OCI-LY3 (cell line): Measurements from ENCODE around the gene ANKDD1A.

Source experiments
- H2AFZ ChIP-seq: fragments of 200-600, 300-600 bp; shearing (Covaris generic); 2 replicates; pipeline ENCODE4 v1.6.0; 2014; ENCODE audit warnings: antibody characterized with exemption, low read depth, low read length
- H3K27ac ChIP-seq: fragments of 200-600, 300-600 bp; sonication (generic); 2 replicates; pipeline ENCODE4 v1.5.1; 2014; ENCODE audit warnings: mild to moderate bottlenecking, low read length, moderate library complexity, mixed read lengths
- H3K27me3 ChIP-seq: fragments of 200-600, 300-600 bp; sonication (generic); 2 replicates; pipeline ENCODE4 v1.6.1; 2014; ENCODE audit warnings: low read depth, low read length, mixed read lengths
- H3K36me3 ChIP-seq: fragments of 200-600, 300-600 bp; sonication (generic); replicated peaks from 2 replicates; pipeline ENCODE3; 2014; ENCODE audit warnings: low read depth, low read length, mixed read lengths
- H3K4me1 ChIP-seq: fragments of 300-600, 200-600 bp; sonication (generic); 2 replicates; pipeline ENCODE4 v1.6.1; 2014; ENCODE audit warnings: low read length, mixed read lengths
- H3K4me2 ChIP-seq: fragments of 200-600, 300-600 bp; sonication (generic); 2 replicates; pipeline ENCODE4 v1.6.1; 2014; ENCODE audit warnings: low read length, mixed read lengths
- H3K4me3 ChIP-seq: fragments of 300-600, 200-600 bp; sonication (generic); 2 replicates; pipeline ENCODE4 v1.5.1; 2014; ENCODE audit warnings: antibody characterized with exemption, mild to moderate bottlenecking, low read length, moderate library complexity
- H3K79me2 ChIP-seq: fragments of 300-600, 200-600 bp; shearing (Covaris generic); 2 replicates; pipeline ENCODE4 v1.6.1; 2014; ENCODE audit warnings: mild to moderate bottlenecking, low read length, mixed read lengths
- H3K9ac ChIP-seq: fragments of 300-600, 200-600 bp; shearing (Covaris generic); 2 replicates; pipeline ENCODE4 v1.6.0; 2014; ENCODE audit warnings: mild to moderate bottlenecking, low read length, moderate library complexity
- H3K9me3 ChIP-seq: fragments of 200-600, 300-600 bp; shearing (Covaris generic); 2 replicates; pipeline ENCODE4 v1.6.1; 2014; ENCODE audit warnings: low read length, mixed read lengths; ENCODE audit not compliant: insufficient read depth
- H4K20me1 ChIP-seq: fragments of 200-600, 300-600 bp; sonication (generic); 2 replicates; pipeline ENCODE4 v1.6.1; 2016; ENCODE audit warnings: low read length, mixed read lengths; ENCODE audit not compliant: insufficient read depth
- EZH2phosphoT487 ChIP-seq: fragments of 200-600 bp; shearing (Covaris generic); IDR thresholded peaks from 2 replicates; pipeline ENCODE4 v1.6.1; 2018; ENCODE audit warnings: antibody characterized with exemption, mixed run types, low read depth
- TF ChIP-seq, protein P1 (sequence below): fragments of 200-600, 300-600 bp; sonication (generic); IDR thresholded peaks from 2 replicates; pipeline ENCODE4 v1.5.1; 2014; ENCODE audit warnings: antibody characterized with exemption, low read length, low read depth

Gene ANKDD1A

DNA sequence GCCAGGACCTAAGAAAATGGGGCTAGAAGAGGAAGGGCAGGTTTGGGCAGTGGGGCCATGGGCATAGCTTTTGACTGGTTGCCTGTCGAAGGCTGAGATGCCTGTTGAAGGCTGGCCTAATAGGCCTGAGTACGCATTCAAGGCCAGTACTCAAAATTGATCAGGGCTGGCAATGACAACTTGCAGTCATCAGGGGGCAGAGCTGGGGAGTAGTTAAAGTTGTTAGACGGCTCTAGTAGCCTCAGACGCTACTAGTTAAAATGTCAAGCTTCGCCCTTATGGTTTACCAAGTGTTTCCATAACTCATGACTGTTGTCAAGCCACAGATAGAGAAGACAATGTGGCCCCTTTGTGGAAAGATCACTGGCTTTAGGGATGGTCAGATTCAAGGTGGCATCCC, 49.3 kb downstream of the ANKDD1A start:
- Histone ChIP-seq H3K4me1 (no peaks in the 10 kb centered on the region), H2AFZ (no peak overlapping the region), H3K9me3 (no peaks in the 10 kb centered on the region), H3K4me2 (no peak overlapping the region), H3K4me3 (no peak overlapping the region), H3K36me3 (peaks cover 69% of the 10 kb centered on the region), H3K27ac (no peak overlapping the region), H4K20me1 (no peaks in the 10 kb centered on the region), H3K27me3 (no peaks in the 10 kb centered on the region), H3K79me2 (no peaks in the 10 kb centered on the region), H3K9ac (no peak overlapping the region)
- TF ChIP-seq EZH2phosphoT487, result no peak
- TF ChIP-seq, protein P1, sequence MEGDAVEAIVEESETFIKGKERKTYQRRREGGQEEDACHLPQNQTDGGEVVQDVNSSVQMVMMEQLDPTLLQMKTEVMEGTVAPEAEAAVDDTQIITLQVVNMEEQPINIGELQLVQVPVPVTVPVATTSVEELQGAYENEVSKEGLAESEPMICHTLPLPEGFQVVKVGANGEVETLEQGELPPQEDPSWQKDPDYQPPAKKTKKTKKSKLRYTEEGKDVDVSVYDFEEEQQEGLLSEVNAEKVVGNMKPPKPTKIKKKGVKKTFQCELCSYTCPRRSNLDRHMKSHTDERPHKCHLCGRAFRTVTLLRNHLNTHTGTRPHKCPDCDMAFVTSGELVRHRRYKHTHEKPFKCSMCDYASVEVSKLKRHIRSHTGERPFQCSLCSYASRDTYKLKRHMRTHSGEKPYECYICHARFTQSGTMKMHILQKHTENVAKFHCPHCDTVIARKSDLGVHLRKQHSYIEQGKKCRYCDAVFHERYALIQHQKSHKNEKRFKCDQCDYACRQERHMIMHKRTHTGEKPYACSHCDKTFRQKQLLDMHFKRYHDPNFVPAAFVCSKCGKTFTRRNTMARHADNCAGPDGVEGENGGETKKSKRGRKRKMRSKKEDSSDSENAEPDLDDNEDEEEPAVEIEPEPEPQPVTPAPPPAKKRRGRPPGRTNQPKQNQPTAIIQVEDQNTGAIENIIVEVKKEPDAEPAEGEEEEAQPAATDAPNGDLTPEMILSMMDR, result 0 out of 2 replicates have a peak, but pooled peaks have one; percentile 6

- no peak overlapping the region for H3K27ac ChIP-seq
- no peaks in the 10 kb centered on the region for H4K20me1 ChIP-seq
- H3K4me1 ChIP-seq, result no peaks in the 10 kb centered on the region
- TF ChIP-seq, protein P1, result no peak
- no peak for TF ChIP-seq EZH2phosphoT487
- H3K4me2 ChIP-seq, result no peak overlapping the region
- H3K36me3 ChIP-seq, result peaks cover 50% of the 10 kb centered on the region
- H2AFZ ChIP-seq, result no peak overlapping the region
- H3K9me3 ChIP-seq, result no peaks in the 10 kb centered on the region
- no peaks in the 10 kb centered on the region for H3K79me2 ChIP-seq
- H3K9ac ChIP-seq, result no peak overlapping the region
- no peaks in the 10 kb centered on the region for H3K27me3 ChIP-seq
- no peak overlapping the region for H3K4me3 ChIP-seq
These were observed 57.7 kb downstream of the ANKDD1A start for GRCh38 chr15:64969401-64969800.

GRCh38 chr15:64970698-64971097, 59.0 kb downstream of the ANKDD1A start:
- no peaks in the 10 kb centered on the region for H3K27me3 ChIP-seq
- no peak for TF ChIP-seq EZH2phosphoT487
- TF ChIP-seq, protein P1, result no peak
- H4K20me1 ChIP-seq, result no peaks in the 10 kb centered on the region
- no peak overlapping the region for H3K4me3 ChIP-seq
- H3K27ac ChIP-seq, result no peak overlapping the region
- no peak overlapping the region for H3K4me2 ChIP-seq
- no peak overlapping the region for H3K9ac ChIP-seq
- no peaks in the 10 kb centered on the region for H3K4me1 ChIP-seq
- H3K79me2 ChIP-seq, result no peaks in the 10 kb centered on the region
- H3K36me3 ChIP-seq, result peaks cover 46% of the 10 kb centered on the region
- H2AFZ ChIP-seq, result no peak overlapping the region
- H3K9me3 ChIP-seq, result no peaks in the 10 kb centered on the region

- Histone ChIP-seq H3K9me3 (no peaks in the 10 kb centered on the region), H2AFZ (no peak overlapping the region), H3K4me3 (no peak overlapping the region), H3K9ac (no peak overlapping the region), H3K79me2 (no peaks in the 10 kb centered on the region), H3K4me2 (no peak overlapping the region), H3K4me1 (no peaks in the 10 kb centered on the region), H3K27ac (no peak overlapping the region), H3K27me3 (no peaks in the 10 kb centered on the region), H3K36me3 (peaks cover 43% of the 10 kb centered on the region), H4K20me1 (no peaks in the 10 kb centered on the region)
- TF ChIP-seq, protein P1, result no peak
- no peak for TF ChIP-seq EZH2phosphoT487
These were observed 63.7 kb downstream of the ANKDD1A start for GRCh38 chr15:64975390-64975789.
